ENCODE results near the gene MRPS7. TPM values are rescaled to one million over a fixed set of nuclear protein-coding genes. Genes with fewer than 3 reads are reported as not detected.
A peak's percentile ranks its signal among the peaks of the same experiment; 100 is the strongest.

The MRPS7 gene
- polyA plus RNA-seq, 2 of the 4 experiments (the other 2 are of a cell fraction), result 144 to 163 TPM

- no peak for TF ChIP-seq RFX5 (IDR thresholded peaks at IDR 0.05)
- TF ChIP-seq SREBF2 (IDR thresholded peaks at IDR 0.05), result no peak
- TF ChIP-seq TFCP2L1 (CRISPR knock-in tag; IDR thresholded peaks at IDR 0.05), result peak; percentile 24; the same call in 1 of the 2 replicates
- TF ChIP-seq BHLHE40 (IDR thresholded peaks at IDR 0.05; ENCODE audit: low read depth, low read length), result no peak
- TF ChIP-seq MAX (IDR thresholded peaks at IDR 0.05), result 0 out of 2 replicates have a peak, but pooled peaks have one; percentile 32
- no peak for TF ChIP-seq NFE2L2 (conservative IDR thresholded peaks at IDR 0.05; ENCODE audit: low read length)
- no peak for TF ChIP-seq EP300 (IDR thresholded peaks at IDR 0.05)
- no peak for TF ChIP-seq EHMT2 (IDR thresholded peaks at IDR 0.05; ENCODE audit: low read depth)
- 0 out of 3 replicates have a peak, but pooled peaks have one; percentile 22 for TF ChIP-seq SMC3 (IDR thresholded peaks at IDR 0.05)
- TF ChIP-seq CBX8 (IDR thresholded peaks at IDR 0.05), result no peak
- TF ChIP-seq CEBPB (IDR thresholded peaks at IDR 0.05), result peak; percentile 35 to 78; a peak in 3 of 4 replicates
- no peak for TF ChIP-seq CHD2 (IDR thresholded peaks at IDR 0.05; ENCODE audit: low read length, partially characterized antibody)
- peak; percentile 47 to 56 for TF ChIP-seq RAD21 (conservative IDR thresholded peaks at IDR 0.05 in 1 of 2, IDR thresholded peaks at IDR 0.05 in 1 of 2)
- no peak for TF ChIP-seq HOXA7 (CRISPR knock-in tag; IDR thresholded peaks at IDR 0.05)
- TF ChIP-seq CBX2 (IDR thresholded peaks at IDR 0.05; ENCODE audit: borderline replicate concordance, low read depth), result no peak
- TF ChIP-seq MAFK (IDR thresholded peaks at IDR 0.05; ENCODE audit: partially characterized antibody), result no peak
- TF ChIP-seq PHF8 (IDR thresholded peaks at IDR 0.05; ENCODE audit: borderline replicate concordance, low read depth), result peak; percentile 63
- no peak for TF ChIP-seq TP53 (CRISPR knock-in tag; IDR thresholded peaks at IDR 0.05)
- TF ChIP-seq CHD4 (IDR thresholded peaks at IDR 0.05; ENCODE audit: borderline replicate concordance), result no peak
- no peak for TF ChIP-seq RCOR1 (IDR thresholded peaks at IDR 0.05; ENCODE audit: low read depth, low read length)
- TF ChIP-seq HMGXB4 (CRISPR knock-in tag; IDR thresholded peaks at IDR 0.05; ENCODE audit: borderline replicate concordance), result 0 out of 2 replicates have a peak, but pooled peaks have one; percentile 42
- no peak for TF ChIP-seq POLR2AphosphoS2 (conservative IDR thresholded peaks at IDR 0.05; ENCODE audit: low read length)
- TF ChIP-seq FOSB (CRISPR knock-in tag; IDR thresholded peaks at IDR 0.05), result no peak
- no peak for TF ChIP-seq KDM1A (IDR thresholded peaks at IDR 0.05; ENCODE audit: low read depth)
- no peak for TF ChIP-seq HEYL (CRISPR knock-in tag; IDR thresholded peaks at IDR 0.05)
- TF ChIP-seq E2F6 (IDR thresholded peaks at IDR 0.05; ENCODE audit: borderline replicate concordance, low read depth), result peak; percentile 15; the same call in 1 of the 2 replicates
- no peak for TF ChIP-seq RNF2 (IDR thresholded peaks at IDR 0.05; ENCODE audit: borderline replicate concordance, low read depth)
- TF ChIP-seq FOSL2 (IDR thresholded peaks at IDR 0.05), result no peak
- no peak for TF ChIP-seq FOSL2 (CRISPR knock-in tag; IDR thresholded peaks at IDR 0.05)
- TF ChIP-seq ZC3H11A (IDR thresholded peaks at IDR 0.05), result no peak
- TF ChIP-seq EHF (CRISPR knock-in tag; IDR thresholded peaks at IDR 0.05), result no peak
- peak; percentile 33; the same call in 1 of the 2 replicates for TF ChIP-seq POLR2A (IDR thresholded peaks at IDR 0.05; ENCODE audit: low read length)
- no peak for TF ChIP-seq FOXS1 (CRISPR knock-in tag; IDR thresholded peaks at IDR 0.05)
- no peak for TF ChIP-seq PBX3 (IDR thresholded peaks at IDR 0.05)
- TF ChIP-seq HDAC2 (IDR thresholded peaks at IDR 0.05), result no peak
- no peak for TF ChIP-seq USF2 (IDR thresholded peaks at IDR 0.05)
- TF ChIP-seq CTCF (IDR thresholded peaks at IDR 0.05), result no peak
- no peak for TF ChIP-seq MYC (IDR thresholded peaks at IDR 0.05; ENCODE audit: borderline replicate concordance, low read length)
- no peak for TF ChIP-seq RARB (CRISPR knock-in tag; IDR thresholded peaks at IDR 0.05)
Measured at GRCh38 chr17:75270218-75270965, 8.7 kb downstream of the MRPS7 start (continued).
